HepG2 (cell line): Measurements from ENCODE around the gene TSPAN15. TPM values are rescaled to one million over a fixed set of nuclear protein-coding genes. Genes with fewer than 3 reads are reported as not detected.

Source experiments
- ATAC-seq: fragments of 200-7000 bp; cut with Tn5 transposase; 3 replicates; pipeline ENCODE4 v1.9.1; 2020; ENCODE audit warnings: mild to moderate bottlenecking, moderate library complexity
- BruUV-seq: library from RNA; stranded (reverse); fragments of 400-500 nt; replicated peaks from 2 replicates; lab custom pipeline; 2021; lab: Mats Ljungman, UMichigan
- CTCF ChIA-PET: fragments of 300-600 bp; formaldehyde crosslinking; extraction: SDS; loops from one replicate; lab custom pipeline; 2021; ENCODE audit warnings: low total read pairs, inconsistent platforms, low intra/inter-chr PET ratio; lab: Yijun Ruan, JAX
- POLR2A ChIA-PET: fragments of 350-600 bp; sonication (Branson Sonifier 250); formaldehyde crosslinking; loops from one replicate; lab custom pipeline; 2020; ENCODE audit warnings: antibody characterized with exemption, inconsistent platforms; lab: Yijun Ruan, JAX
- DNase-seq: peaks from one replicate; pipeline ENCODE4 v3.0.0-alpha.2; 2015; ENCODE audit warnings: low spot score
- FAIRE-seq: peaks from 3 replicates; lab custom pipeline; 2011; peaks lifted over from hg19 to GRCh38; lab: Jason Lieb, UNC
- H2AFZ ChIP-seq: one replicate; pipeline ENCODE4 v1.6.1; 2011; ENCODE audit warnings: low read length, inconsistent platforms
- H3K27ac ChIP-seq: fragments of 300-600 bp; 3 replicates; pipeline ENCODE4 v1.8.0; 2011; ENCODE audit warnings: mixed run types, mild to moderate bottlenecking, mixed read lengths, low read length, inconsistent platforms; ENCODE audit not compliant: insufficient read depth; ENCODE audit errors: extremely low read length
- H3K27me3 ChIP-seq, 2 experiments: fragments of 200-600 bp in 1 of 2; 2 replicates in 1 of 2; 3 replicates in 1 of 2; pipeline versions ENCODE4 v1.6.0 to v1.8.0; 2011; ENCODE audit warnings: low read length in 2 of 2, mild to moderate bottlenecking in 2 of 2, moderate library complexity in 2 of 2, inconsistent platforms in 1 of 2; ENCODE audit not compliant: insufficient read depth in 2 of 2, control insufficient read depth in 1 of 2
- H3K36me3 ChIP-seq, 2 experiments: fragments of 200-600 bp in 1 of 2; replicated peaks in 1 of 2; 2 replicates in 1 of 2; 3 replicates in 1 of 2; pipeline versions ENCODE4 v1.5.1 to v1.8.0; 2011; ENCODE audit warnings: low read length in 2 of 2, inconsistent platforms in 1 of 2; ENCODE audit not compliant: insufficient read depth in 2 of 2, control insufficient read depth in 1 of 2
- H3K4me1 ChIP-seq: 2 replicates; pipeline ENCODE4 v1.5.1; 2012; ENCODE audit warnings: low read length, inconsistent platforms; ENCODE audit not compliant: insufficient read depth
- H3K4me2 ChIP-seq: 2 replicates; pipeline ENCODE4 v1.6.0; 2011; ENCODE audit warnings: low read depth, low read length, inconsistent platforms
- H3K4me3 ChIP-seq, 3 experiments: fragments of 200-600 bp in 1 of 3; sonication (generic), shearing (Covaris generic) in 1 of 3; replicated peaks in 1 of 3; 2 replicates each; pipeline ENCODE4 v1.5.1; 2011 to 2016; ENCODE audit warnings: low read length in 3 of 3, inconsistent platforms in 2 of 3, low read depth in 2 of 3, mild to moderate bottlenecking in 2 of 3, control low read depth in 1 of 3, mixed read lengths in 1 of 3; ENCODE audit not compliant: insufficient read depth in 1 of 3
- H3K79me2 ChIP-seq: one replicate; pipeline ENCODE4 v1.6.1; 2011; ENCODE audit warnings: low read length, inconsistent platforms; ENCODE audit not compliant: insufficient read depth
- H3K9ac ChIP-seq: 2 replicates; pipeline ENCODE4 v1.6.0; 2011; ENCODE audit warnings: mild to moderate bottlenecking, low read depth, low read length, inconsistent platforms; ENCODE audit not compliant: insufficient read depth
- H3K9me3 ChIP-seq: 2 replicates; pipeline ENCODE4 v1.5.1; 2012; ENCODE audit warnings: mild to moderate bottlenecking, low read length
- H4K20me1 ChIP-seq: 2 replicates; pipeline ENCODE4 v1.6.0; 2011; ENCODE audit warnings: inconsistent platforms, mild to moderate bottlenecking, low read length, moderate library complexity; ENCODE audit not compliant: insufficient read depth
- ESRRA ChIP-seq: sonication (generic); formaldehyde crosslinking; IDR thresholded peaks from 2 replicates; pipeline ENCODE4 v1.5.1; 2020; ENCODE audit warnings: mild to moderate bottlenecking, low read depth, missing genetic modification reagents
- HDAC6 ChIP-seq: fragments of 200-600 bp; sonication (generic); IDR thresholded peaks from 2 replicates; pipeline ENCODE4 v1.7.0; 2017; ENCODE audit warnings: mild to moderate bottlenecking, antibody characterized with exemption, low read length, low read depth
- KAT2B ChIP-seq: fragments of 150-350 bp; IDR thresholded peaks from 2 replicates; pipeline ENCODE4 v1.6.1; 2014; ENCODE audit warnings: low read depth, low read length, borderline replicate concordance
- MZF1 ChIP-seq: sonication (generic); formaldehyde crosslinking; IDR thresholded peaks from 2 replicates; pipeline ENCODE4 v1.8.1; 2023; ENCODE audit warnings: mild to moderate bottlenecking, missing genetic modification reagents, borderline replicate concordance
- NPAS2 ChIP-seq: sonication (generic); formaldehyde crosslinking; IDR thresholded peaks from 2 replicates; pipeline ENCODE4 v1.8.0; 2022; ENCODE audit warnings: mild to moderate bottlenecking, missing genetic modification reagents, borderline replicate concordance
- PHF8 ChIP-seq: sonication (generic); formaldehyde crosslinking; IDR thresholded peaks from 2 replicates; pipeline ENCODE4 v1.5.0; 2020; ENCODE audit warnings: missing genetic modification reagents
- RELA ChIP-seq: sonication (generic); formaldehyde crosslinking; IDR thresholded peaks from 2 replicates; pipeline ENCODE4 v1.4.0; 2020; ENCODE audit warnings: missing genetic modification reagents
- RFXAP ChIP-seq: sonication (generic); formaldehyde crosslinking; IDR thresholded peaks from 2 replicates; pipeline ENCODE4 v1.4.0; 2020; ENCODE audit warnings: missing genetic modification reagents, borderline replicate concordance
- SP1 ChIP-seq, 2 experiments: fragments of 450-650 bp in 1 of 2; sonication (generic) in 1 of 2; formaldehyde crosslinking in 1 of 2; IDR thresholded peaks; 2 replicates each; pipeline versions ENCODE4 v1.4.0 to v1.6.1; 2016 to 2020; ENCODE audit warnings: missing genetic modification reagents in 1 of 2
- TMF1 ChIP-seq: sonication (generic); formaldehyde crosslinking; IDR thresholded peaks from 2 replicates; pipeline ENCODE4 v1.8.1; 2022; ENCODE audit warnings: low read depth, missing genetic modification reagents
- ZNF282 ChIP-seq: fragments of 450-650 bp; IDR thresholded peaks from 2 replicates; pipeline ENCODE4 v1.6.1; 2018; ENCODE audit not compliant: partially characterized antibody
- ZNF33B ChIP-seq: sonication (generic); formaldehyde crosslinking; IDR thresholded peaks from 2 replicates; pipeline ENCODE4 v1.5.1; 2020; ENCODE audit warnings: mild to moderate bottlenecking, missing genetic modification reagents
- ZNF737 ChIP-seq: sonication (generic); formaldehyde crosslinking; IDR thresholded peaks from 2 replicates; pipeline ENCODE4 v1.5.0; 2020; ENCODE audit warnings: missing genetic modification reagents, mild to moderate bottlenecking, borderline replicate concordance
- ZNF775 ChIP-seq: sonication (generic); formaldehyde crosslinking; IDR thresholded peaks from 2 replicates; pipeline ENCODE4 v1.4.0; 2020; ENCODE audit warnings: missing genetic modification reagents, mild to moderate bottlenecking, moderate library complexity, borderline replicate concordance
- WGBS: methylation state at CpG from one replicate; pipeline ENCODE4 v1.1.6; 2017; ENCODE audit warnings: low lambda C conversion rate; 5-methylcytosine and 5-hydroxymethylcytosine counted together
- in situ Hi-C: cut with HindIII; loops from 2 replicates; pipeline ENCODE4 v1.10.0; 2017; ENCODE audit warnings: low pct_unique_long_range_greater_than_20kb; ENCODE audit not compliant: extremely low pct_ligation_motif_present
- intact Hi-C: fragments of 100-400 bp; cut with micrococcal nuclease; formaldehyde crosslinking; loops from one replicate; pipeline ENCODE4 v1.10.0; 2022; ENCODE audit not compliant: unreplicated experiment
- polyA plus RNA-seq, 8 experiments: library from polyadenylated mRNA; depleted of rRNA in 3 of 8; stranded (reverse) in 7 of 8; unstranded in 1 of 8; fragments of >200 nt; fragmentation: Illumina TruSeq in 4 of 8; extraction: Trizol in 4 of 8; gene quantifications; 2 replicates each; pipeline versions ENCODE4 v1.2.1 to v1.2.3, GENCODE V29; 2011 to 2016; ENCODE audit warnings: low read depth in 4 of 8, missing spikeins in 1 of 8, mixed read lengths in 1 of 8; ENCODE audit not compliant: insufficient read depth in 1 of 8
- total RNA-seq, 5 experiments: library from RNA; depleted of rRNA; stranded (reverse); fragments of >200 nt; fragmentation: Illumina TruSeq; extraction: Trizol; gene quantifications; 2 replicates each; pipeline ENCODE4 v1.2.3, GENCODE V29; 2016; ENCODE audit warnings: low read depth in 1 of 5
- TF ChIP-seq, protein P1 (sequence below): sonication (generic); formaldehyde crosslinking; IDR thresholded peaks from 2 replicates; pipeline ENCODE4 v1.4.0; 2020; ENCODE audit warnings: mild to moderate bottlenecking, missing genetic modification reagents

TSPAN15 gene
- total and polyA plus RNA-seq, 2 of the 13 experiments (the other 11 are each of a cell fraction or from before 2014, with no cell fraction given): 0.27 to 3.2 TPM

- TF ChIP-seq RFXAP (CRISPR knock-in tag) (no peak), MZF1 (CRISPR knock-in tag) (no peak)
Observed at GRCh38 chr10:69457771-69458237, 6.5 kb downstream of the TSPAN15 start (continued).

DNA sequence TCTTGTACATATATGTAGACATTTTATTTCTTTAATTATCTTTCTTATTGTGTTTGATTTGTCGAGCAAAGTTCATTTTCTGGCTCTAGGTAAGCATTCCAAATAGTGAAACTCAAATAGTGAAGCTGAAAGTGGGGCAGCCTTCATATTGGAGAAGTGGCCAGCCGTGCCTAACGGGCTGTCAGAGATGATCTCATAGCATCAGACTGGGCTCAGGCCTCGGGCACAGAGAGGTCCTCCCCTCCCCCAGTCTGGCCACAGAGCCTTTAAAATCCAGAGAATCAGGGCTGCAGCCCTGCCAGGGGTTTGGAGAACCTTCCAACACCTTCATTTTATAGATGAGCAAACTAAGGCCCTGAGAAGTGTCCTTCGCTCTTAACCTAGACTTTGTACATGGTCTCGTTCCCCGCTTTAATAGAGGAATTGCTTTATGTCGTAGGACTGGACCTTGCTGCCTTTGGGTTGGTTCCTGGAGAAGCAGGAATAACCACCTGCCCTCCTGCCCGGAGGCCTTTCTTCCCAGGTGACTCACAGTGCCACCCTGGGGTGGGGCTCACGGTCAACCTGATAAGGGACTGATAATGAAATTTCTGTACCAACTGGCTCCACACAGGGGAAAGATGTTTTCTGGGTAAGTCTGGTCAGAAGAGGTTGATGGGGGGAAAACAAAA, 7.3 kb downstream of the TSPAN15 start:
- ChIA-PET CTCF (no interaction called here), POLR2A (interaction anchor here (1.2 kb wide), 1 partner anchor 9 kb away, joined by 3 read pairs; no protein-coding TSS in a partner anchor)
- H3K79me2 ChIP-seq: no peaks in the 10 kb centered on the region
- intact Hi-C loops (no loop called here), in situ Hi-C loops (no loop called here)
- BruUV-seq: no TSS peak
- no peak overlapping the region for H3K4me3 ChIP-seq
- peaks cover 0 to 1% of the 10 kb centered on the region in 2 experiments; a peak in 1 of 5 replicates for H3K27me3 ChIP-seq
- peaks cover 16% of the 10 kb centered on the region; the same call in 1 of the 2 replicates for H3K4me1 ChIP-seq
- TF ChIP-seq NPAS2 (CRISPR knock-in tag): no peak
- TF ChIP-seq HDAC6: no peak
- TF ChIP-seq, protein P1, sequence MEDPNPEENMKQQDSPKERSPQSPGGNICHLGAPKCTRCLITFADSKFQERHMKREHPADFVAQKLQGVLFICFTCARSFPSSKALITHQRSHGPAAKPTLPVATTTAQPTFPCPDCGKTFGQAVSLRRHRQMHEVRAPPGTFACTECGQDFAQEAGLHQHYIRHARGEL: no peak
- no peak for TF ChIP-seq ZNF775 (CRISPR knock-in tag)
- TF ChIP-seq ZNF282: no peak
- TF ChIP-seq KAT2B: no peak
- TF ChIP-seq ZNF33B (CRISPR knock-in tag): no peak
- no peak for TF ChIP-seq ZNF737
- TF ChIP-seq ESRRA: no peak
- no peak for TF ChIP-seq SP1 (IDR thresholded peaks at IDR 0.05)
- TF ChIP-seq SP1 (CRISPR knock-in tag; IDR thresholded peaks at IDR 0.05): no peak
- TF ChIP-seq PHF8 (CRISPR knock-in tag): no peak
- TF ChIP-seq TMF1 (CRISPR knock-in tag): no peak
- TF ChIP-seq RELA (CRISPR knock-in tag): no peak
- FAIRE-seq: no peak
- H3K4me2 ChIP-seq: no peak overlapping the region
- H3K36me3 ChIP-seq: no peaks in the 10 kb centered on the region; a peak in 1 of 5 replicates
- no peak overlapping the region for H3K27ac ChIP-seq
- no peak for ATAC-seq
- H4K20me1 ChIP-seq: no peaks in the 10 kb centered on the region
- H3K9ac ChIP-seq: no peak overlapping the region
- WGBS: 49% methylated on average over 9 of the region's 10 CpGs
- no peaks in the 10 kb centered on the region for H3K9me3 ChIP-seq
- H2AFZ ChIP-seq: no peak overlapping the region
- no peak for DNase-seq
